Body of pancreas (tissue), 4 donors: ENCODE data around the gene MYO5B.

Source experiments
- POLR2A ChIP-seq, 3 donors: fragments of 450-650 bp; IDR thresholded peaks; one replicate each; pipeline ENCODE4 v1.6.1; 2016; ENCODE audit warnings: antibody characterized with exemption in 3 of 3, mild to moderate bottlenecking in 2 of 3
- TF ChIP-seq, protein P1 (sequence below), 7 experiments: fragments of 450-650 bp in 4 of 7; fragments of 200-600 bp in 3 of 7; sonication (generic) in 3 of 7; IDR thresholded peaks; one replicate each; pipeline ENCODE4 v1.5.1; 2016 to 2019; ENCODE audit warnings: antibody characterized with exemption in 7 of 7

DNA sequence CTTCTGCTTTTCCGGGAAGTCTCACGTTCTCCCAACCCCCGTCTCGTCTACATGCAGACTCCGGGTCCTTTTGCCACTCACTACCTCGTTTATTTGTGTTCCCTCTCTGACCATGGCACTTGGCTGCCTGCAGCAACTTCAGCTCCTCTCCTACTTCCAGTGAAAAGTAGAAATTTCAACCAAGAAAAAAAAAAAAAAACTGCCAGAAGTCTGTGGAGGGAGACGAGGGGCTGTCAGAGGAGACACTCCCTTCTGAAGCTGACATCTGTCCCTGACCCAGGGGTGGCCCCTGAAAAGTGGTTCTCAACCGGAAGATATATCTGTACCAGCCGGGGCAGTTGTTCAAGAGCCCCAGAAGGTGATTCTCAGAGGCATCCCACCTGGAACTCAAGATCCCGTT, 742 bp upstream of the MYO5B start:
- no peak for TF ChIP-seq POLR2A (IDR thresholded peaks at IDR 0.05)
- TF ChIP-seq, protein P1, sequence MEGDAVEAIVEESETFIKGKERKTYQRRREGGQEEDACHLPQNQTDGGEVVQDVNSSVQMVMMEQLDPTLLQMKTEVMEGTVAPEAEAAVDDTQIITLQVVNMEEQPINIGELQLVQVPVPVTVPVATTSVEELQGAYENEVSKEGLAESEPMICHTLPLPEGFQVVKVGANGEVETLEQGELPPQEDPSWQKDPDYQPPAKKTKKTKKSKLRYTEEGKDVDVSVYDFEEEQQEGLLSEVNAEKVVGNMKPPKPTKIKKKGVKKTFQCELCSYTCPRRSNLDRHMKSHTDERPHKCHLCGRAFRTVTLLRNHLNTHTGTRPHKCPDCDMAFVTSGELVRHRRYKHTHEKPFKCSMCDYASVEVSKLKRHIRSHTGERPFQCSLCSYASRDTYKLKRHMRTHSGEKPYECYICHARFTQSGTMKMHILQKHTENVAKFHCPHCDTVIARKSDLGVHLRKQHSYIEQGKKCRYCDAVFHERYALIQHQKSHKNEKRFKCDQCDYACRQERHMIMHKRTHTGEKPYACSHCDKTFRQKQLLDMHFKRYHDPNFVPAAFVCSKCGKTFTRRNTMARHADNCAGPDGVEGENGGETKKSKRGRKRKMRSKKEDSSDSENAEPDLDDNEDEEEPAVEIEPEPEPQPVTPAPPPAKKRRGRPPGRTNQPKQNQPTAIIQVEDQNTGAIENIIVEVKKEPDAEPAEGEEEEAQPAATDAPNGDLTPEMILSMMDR (IDR thresholded peaks at IDR 0.05): no peak
